HG03457 (cell line): Measurements from ENCODE around the gene SLC6A17.

Source experiments
- ATAC-seq: cut with Tn5 transposase; IDR thresholded peaks from one replicate; pipeline ENCODE4 v1.9.1; 2021; ENCODE audit warnings: moderate number of reproducible peaks; ENCODE audit not compliant: unreplicated experiment

Gene SLC6A17

GRCh38 chr1:110173466-110174105 is 23.3 kb downstream of the SLC6A17 start:
- no peak for ATAC-seq

DNA sequence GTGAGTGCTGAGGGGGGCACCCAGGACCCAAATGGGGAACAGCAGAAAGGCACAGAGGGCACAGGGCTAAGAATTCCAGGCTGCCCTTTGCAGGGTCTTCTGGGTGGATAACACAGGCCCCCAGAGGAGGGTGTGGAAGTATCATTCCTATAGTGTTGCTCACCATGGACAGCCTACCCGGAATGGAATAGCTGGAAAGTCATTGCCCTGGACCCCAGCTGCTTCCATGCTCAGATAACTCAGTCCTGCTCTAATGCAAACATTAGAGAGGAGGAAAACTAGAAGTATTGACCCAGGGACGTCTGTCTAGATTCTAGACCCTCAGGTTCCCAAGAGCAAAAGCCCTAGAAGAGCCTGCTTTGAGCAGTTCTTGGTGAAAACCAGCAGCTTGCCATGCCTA is 24.7 kb downstream of the SLC6A17 start:
- ATAC-seq, result no peak

- ATAC-seq, result no peak
Observed at GRCh38 chr1:110176299-110176956, 26.1 kb downstream of the SLC6A17 start.

GRCh38 chr1:110177775-110178174 is 27.5 kb downstream of the SLC6A17 start:
- no peak for ATAC-seq

DNA sequence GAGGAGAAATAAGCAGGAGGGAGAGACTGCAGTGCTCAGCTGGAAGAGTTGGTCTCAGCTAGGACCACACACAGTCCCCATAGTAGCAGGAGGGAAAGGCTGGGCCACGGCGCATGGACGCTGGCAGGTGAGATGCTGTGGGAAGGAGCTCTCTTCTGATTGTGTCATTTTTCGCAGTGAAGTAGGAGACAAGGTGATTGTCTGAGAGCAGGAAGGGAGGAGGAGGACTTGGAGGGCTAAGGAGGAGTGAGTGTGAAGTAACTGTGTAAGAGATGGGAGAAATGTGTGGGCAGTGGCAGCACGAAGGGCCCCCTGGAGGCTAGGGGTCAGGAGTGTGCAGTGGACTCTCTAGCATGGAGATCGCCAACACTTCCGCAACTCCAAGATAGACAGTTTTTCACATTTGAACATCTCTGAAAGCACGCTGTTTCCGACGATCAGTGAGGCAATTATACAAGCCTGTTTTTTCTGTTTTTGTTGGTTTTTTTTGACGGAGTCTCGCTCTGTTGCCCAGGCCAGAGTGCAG is 33.4 kb downstream of the SLC6A17 start:
- ATAC-seq, result no peak

DNA sequence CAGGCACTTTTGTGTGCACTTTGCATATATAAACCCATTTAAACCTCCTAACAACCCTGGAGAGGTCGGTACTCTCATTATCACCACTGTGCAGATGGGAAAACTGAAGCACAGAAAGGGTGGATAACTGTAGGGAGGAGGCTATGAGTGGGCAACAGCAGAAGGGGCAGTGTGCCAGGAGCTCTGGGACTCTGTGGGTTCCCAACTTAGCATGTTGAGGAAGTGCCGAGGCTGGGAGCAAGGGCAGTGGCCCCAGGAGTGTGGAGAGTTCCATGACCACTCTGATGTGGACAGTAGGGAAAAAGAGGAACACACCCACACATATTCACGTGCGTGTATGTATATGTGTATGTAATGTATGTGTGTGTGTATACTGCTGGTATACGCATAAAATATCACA is 34.2 kb downstream of the SLC6A17 start:
- ATAC-seq, result no peak

DNA sequence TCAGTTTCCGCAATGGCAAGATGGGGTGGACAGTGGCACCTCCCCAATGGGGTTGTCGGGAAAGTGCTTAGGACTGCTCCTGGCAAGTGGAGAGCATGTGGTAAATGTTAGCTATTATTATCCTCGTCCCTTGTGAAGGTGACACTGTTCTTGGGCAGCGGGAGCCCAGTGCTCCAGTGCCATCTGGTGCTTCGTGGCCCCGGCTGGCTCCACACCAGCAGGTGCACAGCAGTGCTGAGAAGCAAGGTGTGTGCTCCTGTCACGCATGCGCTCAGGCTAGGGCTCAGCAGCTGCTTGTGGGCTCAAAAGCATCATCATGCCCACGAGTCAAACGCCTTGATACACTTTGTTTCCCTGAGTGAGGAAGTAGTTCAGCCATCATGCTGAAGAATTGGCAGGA is 34.9 kb downstream of the SLC6A17 start:
- no peak for ATAC-seq

- no peak for ATAC-seq
Observed at GRCh38 chr1:110186558-110186957, 36.3 kb downstream of the SLC6A17 start.

GRCh38 chr1:110187139-110187890 is 37.0 kb downstream of the SLC6A17 start:
- ATAC-seq, result no peak

DNA sequence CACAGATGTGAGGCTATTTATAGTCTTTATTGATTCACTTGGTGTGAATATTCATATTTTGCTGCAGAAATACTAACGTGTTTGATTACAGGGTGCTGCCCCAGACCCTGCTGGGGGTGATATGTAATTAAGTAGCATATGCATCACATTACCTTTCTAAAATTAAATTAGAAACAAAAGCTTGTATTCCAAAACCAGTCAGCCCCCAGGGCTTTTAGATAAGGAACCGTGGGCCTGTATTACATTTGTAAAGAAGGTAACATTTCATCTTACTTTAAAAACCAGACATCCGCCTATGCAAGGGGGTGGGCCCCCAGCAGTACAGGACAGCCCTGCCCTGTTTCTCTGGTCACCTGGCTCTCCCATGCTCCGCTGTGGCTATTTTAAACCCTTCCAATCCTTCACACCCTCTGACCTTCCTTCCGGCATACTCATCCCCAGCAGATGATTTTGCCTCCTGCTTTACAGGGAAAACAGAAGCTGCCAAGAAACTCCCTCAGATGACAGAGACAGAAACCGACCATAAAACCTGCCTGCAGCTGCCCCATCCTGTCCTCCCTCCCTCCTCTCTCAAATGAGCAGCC is 37.8 kb downstream of the SLC6A17 start:
- no peak for ATAC-seq

- ATAC-seq, result no peak
Observed at GRCh38 chr1:110189181-110189580, 38.9 kb downstream of the SLC6A17 start.

DNA sequence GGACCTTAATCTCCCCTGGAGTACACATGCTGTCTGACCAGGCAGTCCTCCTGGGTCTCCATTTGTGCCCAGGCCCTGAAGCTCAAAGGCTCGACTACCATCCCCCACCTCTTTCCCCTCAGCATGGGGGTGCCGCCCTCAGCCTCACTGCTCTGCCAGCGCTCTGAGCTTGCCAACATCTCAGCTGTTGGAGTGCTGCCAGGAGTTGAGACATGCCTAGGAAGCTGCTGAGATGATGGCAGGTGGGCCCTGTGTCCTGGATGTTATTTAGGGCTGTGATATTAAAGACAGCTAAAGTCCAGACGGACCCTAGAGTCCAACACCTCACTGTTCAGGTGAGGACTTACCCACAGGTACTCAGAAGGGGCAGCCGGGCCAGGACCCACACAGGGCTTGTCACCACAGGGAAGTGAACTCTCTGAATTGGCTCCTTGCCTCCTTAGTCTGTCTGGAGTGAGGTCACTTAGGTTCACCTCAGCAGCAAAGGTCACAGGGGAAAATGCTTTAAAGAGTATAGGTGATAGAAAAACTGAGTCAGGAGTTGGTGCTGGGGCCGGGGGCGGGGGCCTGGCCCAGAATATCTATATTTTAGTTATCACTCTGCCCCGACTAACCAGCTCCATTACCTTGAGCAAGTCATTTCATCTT is 40.1 kb downstream of the SLC6A17 start:
- ATAC-seq, result no peak

DNA sequence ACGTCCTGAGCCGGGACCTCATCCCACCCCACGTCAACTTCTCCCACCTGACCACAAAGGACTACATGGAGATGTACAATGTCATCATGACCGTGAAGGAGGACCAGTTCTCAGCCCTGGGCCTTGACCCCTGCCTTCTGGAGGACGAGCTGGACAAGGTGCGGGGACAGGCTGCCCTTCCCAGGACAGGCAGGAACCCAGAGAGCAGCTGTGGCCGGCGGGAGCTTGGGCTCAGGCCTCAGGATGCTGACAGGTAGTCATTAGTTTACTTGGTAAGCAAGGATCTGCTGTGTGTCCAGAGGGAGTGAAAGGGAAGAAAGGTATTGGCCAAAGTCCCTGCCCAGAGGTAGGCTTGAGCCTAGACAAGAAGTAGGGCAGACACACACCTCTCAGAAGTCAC is 42.2 kb downstream of the SLC6A17 start:
- ATAC-seq, result no peak

- no peak for ATAC-seq
Observed at GRCh38 chr1:110195196-110195595, 44.9 kb downstream of the SLC6A17 start.

DNA sequence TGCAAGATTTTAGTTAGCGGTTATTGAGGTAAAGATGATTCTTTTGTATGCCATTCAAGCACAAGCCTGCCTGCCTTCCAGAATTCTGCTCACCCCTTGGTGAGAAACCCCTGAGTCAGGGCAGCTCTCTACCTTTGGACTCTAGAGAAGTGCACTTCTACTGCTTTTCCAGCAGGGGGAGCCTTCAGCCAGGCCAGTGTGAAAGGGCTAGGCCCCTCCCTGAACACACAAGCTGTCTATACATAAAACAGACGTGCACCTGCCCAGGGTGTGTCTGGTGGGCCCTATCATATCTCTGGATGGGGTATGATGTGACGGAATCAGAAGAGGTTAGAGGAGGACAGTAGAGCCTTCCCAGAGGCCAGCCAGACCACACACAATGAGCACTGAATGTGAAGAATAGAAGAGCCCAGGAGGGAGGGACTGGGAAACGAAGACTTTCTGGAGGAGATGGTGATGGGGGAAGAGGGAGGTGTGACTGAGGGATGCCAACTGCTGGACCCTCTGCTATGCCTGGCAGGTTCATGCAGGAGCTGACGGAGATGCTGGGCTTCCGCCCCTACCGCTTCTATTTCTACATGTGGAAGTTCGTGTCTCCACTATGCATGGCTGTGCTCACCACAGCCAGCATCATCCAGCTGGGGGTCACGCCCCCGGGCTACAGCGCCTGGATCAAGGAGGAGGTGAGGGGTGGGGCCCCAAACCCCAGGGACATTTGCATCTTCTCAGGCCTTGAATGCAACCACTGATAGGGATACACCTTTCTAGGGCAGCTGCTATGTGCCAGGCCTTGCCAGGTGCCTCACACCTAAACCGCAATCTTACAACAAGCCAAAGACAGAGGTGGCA is 46.8 kb downstream of the SLC6A17 start:
- ATAC-seq, result no peak

DNA sequence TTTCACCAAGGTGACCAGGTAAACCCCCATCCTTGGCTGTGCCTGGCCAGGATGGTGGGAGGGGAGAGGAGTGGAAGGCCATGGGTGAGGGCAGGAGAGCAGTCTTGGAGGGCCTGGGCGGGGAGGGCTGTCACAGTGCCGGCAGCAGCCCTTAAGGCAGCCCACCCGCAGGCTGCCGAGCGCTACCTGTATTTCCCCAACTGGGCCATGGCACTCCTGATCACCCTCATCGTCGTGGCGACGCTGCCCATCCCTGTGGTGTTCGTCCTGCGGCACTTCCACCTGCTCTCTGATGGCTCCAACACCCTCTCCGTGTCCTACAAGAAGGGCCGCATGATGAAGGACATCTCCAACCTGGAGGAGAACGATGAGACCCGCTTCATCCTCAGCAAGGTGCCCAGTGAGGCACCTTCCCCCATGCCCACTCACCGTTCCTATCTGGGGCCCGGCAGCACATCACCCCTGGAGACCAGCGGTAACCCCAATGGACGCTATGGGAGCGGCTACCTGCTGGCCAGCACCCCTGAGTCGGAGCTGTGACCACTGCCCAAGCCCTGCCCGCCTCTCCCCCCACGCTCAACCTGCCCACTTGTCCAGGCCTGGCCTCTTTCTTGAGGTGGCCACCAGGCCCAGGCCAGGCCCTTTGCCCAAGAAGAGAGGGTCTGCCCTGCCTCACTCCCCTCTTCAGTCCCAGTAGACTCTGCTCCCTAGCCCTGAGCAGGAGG is 47.8 kb downstream of the SLC6A17 start:
- ATAC-seq, result no peak

DNA sequence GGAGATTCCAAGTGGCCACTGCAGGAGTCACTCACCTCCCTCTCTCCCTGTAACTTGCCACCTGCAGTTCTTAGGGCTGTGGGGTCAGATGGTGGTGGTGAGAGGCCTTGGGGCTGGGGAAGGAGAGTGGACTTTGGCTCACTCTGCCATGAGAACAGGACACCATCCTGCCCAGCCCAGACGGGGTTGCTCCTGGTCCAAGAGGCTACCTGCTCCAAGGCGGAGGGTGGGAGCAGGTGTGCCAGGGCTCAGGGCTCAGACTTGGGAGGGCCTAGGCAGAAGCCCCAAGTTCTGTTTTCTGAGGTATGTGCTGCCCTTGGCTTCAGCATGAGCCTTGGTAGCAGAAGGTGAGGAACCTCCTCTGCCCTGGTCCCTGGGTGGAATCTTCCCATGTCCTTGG is 48.5 kb downstream of the SLC6A17 start:
- ATAC-seq, result no peak

DNA sequence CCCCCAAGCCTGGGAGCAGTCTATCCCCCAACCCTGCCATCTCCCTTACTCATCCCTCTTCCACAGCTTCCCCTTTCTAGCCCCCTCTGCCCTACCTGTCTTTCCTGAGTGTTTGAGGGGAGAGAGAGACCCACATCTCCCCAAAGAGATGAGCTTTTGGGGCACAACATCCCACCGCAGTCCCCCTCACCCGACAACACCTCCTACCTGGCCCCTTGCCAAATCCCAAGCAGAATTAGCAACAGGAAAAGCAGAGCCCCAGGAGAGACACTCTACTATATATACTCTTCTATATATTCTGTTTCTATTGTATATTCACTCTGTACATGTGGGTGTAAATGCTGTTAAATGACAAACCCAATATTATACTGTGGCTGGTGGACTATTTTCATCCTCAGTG is 49.9 kb downstream of the SLC6A17 start:
- no peak for ATAC-seq

GRCh38 chr1:110200666-110201065 is 50.4 kb downstream of the SLC6A17 start:
- no peak for ATAC-seq
